ENCODE measurements around the gene STX18. TPM values are rescaled to one million over a fixed set of nuclear protein-coding genes. Genes with fewer than 3 reads are reported as not detected.

Gene STX18
- total and polyA plus RNA-seq, 2 of the 13 experiments (the other 11 are each of a cell fraction or from before 2014, with no cell fraction given) = 23.9 to 37.1 TPM

- no peak for TF ChIP-seq KAT2B (IDR thresholded peaks at IDR 0.05; ENCODE audit: borderline replicate concordance, low read depth, low read length)
- no peak for TF ChIP-seq MYNN (CRISPR knock-in tag; IDR thresholded peaks at IDR 0.05; ENCODE audit: low read depth)
- no peak for TF ChIP-seq AGO1 (IDR thresholded peaks at IDR 0.05; ENCODE audit: low read depth, low read length, poor library complexity, severe bottlenecking)
- TF ChIP-seq MAFF (IDR thresholded peaks at IDR 0.05; ENCODE audit: low read depth, low read length) = no peak
- no peak for TF ChIP-seq NAIF1 (CRISPR knock-in tag; IDR thresholded peaks at IDR 0.05; ENCODE audit: borderline replicate concordance)
- TF ChIP-seq ZNF431 (CRISPR knock-in tag; IDR thresholded peaks at IDR 0.05; ENCODE audit: borderline replicate concordance, low read depth) = no peak
- TF ChIP-seq ZBED4 (CRISPR knock-in tag; IDR thresholded peaks at IDR 0.05; ENCODE audit: borderline replicate concordance) = no peak
- TF ChIP-seq ZFAT (CRISPR knock-in tag; conservative IDR thresholded peaks at IDR 0.05) = no peak
- TF ChIP-seq ZFX (CRISPR knock-in tag; IDR thresholded peaks at IDR 0.05; ENCODE audit: low read depth) = peak; percentile 61
- TF ChIP-seq AKNA (CRISPR knock-in tag; IDR thresholded peaks at IDR 0.05; ENCODE audit: borderline replicate concordance) = no peak
- peak; percentile 33; the same call in 1 of the 2 replicates for TF ChIP-seq MIER3 (CRISPR knock-in tag; IDR thresholded peaks at IDR 0.05; ENCODE audit: borderline replicate concordance)
- no peak for TF ChIP-seq YY1 (IDR thresholded peaks at IDR 0.05; ENCODE audit: insufficient read depth, insufficient replicate concordance, low read depth, low read length)
- TF ChIP-seq ZNF75D (CRISPR knock-in tag; IDR thresholded peaks at IDR 0.05; ENCODE audit: borderline replicate concordance) = no peak
- TF ChIP-seq SRSF1 (optimal IDR thresholded peaks at IDR 0.05; ENCODE audit: low read depth, low read length) = no peak
- TF ChIP-seq ZNF552 (CRISPR knock-in tag; IDR thresholded peaks at IDR 0.05; ENCODE audit: borderline replicate concordance) = no peak
- no peak for TF ChIP-seq ZNF589 (CRISPR knock-in tag; conservative IDR thresholded peaks at IDR 0.05)
- no peak for TF ChIP-seq ZNF558 (CRISPR knock-in tag; IDR thresholded peaks at IDR 0.05; ENCODE audit: borderline replicate concordance)
- TF ChIP-seq SOX5 (CRISPR knock-in tag; IDR thresholded peaks at IDR 0.05; ENCODE audit: borderline replicate concordance) = peak; percentile 77; the same call in 1 of the 2 replicates
- TF ChIP-seq POGZ (CRISPR knock-in tag; IDR thresholded peaks at IDR 0.05) = no peak
- TF ChIP-seq XBP1 (CRISPR knock-in tag; IDR thresholded peaks at IDR 0.05) = no peak
- TF ChIP-seq ZNF124 (CRISPR knock-in tag; IDR thresholded peaks at IDR 0.05) = no peak
- TF ChIP-seq PAF1 (CRISPR knock-in tag; IDR thresholded peaks at IDR 0.05) = no peak
These were observed 69.4 kb downstream of the STX18 start (continued) for GRCh38 chr4:4472344-4472958.

Measured in HepG2 (cell line).